WTC11 (cell line): ENCODE results near the gene ZNF609. TPM values are rescaled to one million over a fixed set of nuclear protein-coding genes. Genes with fewer than 3 reads are reported as not detected.

ENCODE experiments used
- ATAC-seq: fragments of 200-7000 bp; cut with Tn5 transposase; 2 replicates; pipeline ENCODE4 v1.10.0; 2021; ENCODE audit warnings: mild to moderate bottlenecking, moderate library complexity
- CTCF ChIA-PET: fragments of 300-600 bp; sonication (Branson Sonifier 250); formaldehyde crosslinking; loops from one replicate; lab custom pipeline; 2021; ENCODE audit warnings: antibody characterized with exemption; lab: Charles Lee
- POLR2A ChIA-PET: fragments of 350-600 bp; sonication (Branson Sonifier 250); formaldehyde crosslinking; loops from one replicate; lab custom pipeline; 2021; ENCODE audit warnings: antibody characterized with exemption; lab: Charles Lee
- DNase-seq: peaks from one replicate; pipeline ENCODE4 v3.0.0; 2021; ENCODE audit warnings: low spot score
- H3K27ac Mint-ChIP-seq: 2 replicates; pipeline ENCODE4 v1.8.0; 2021; ENCODE audit warnings: mixed read lengths
- H3K27me3 Mint-ChIP-seq: 2 replicates; pipeline ENCODE4 v1.8.0; 2021; ENCODE audit warnings: low read depth, mild to moderate bottlenecking, moderate library complexity, mixed read lengths
- H3K36me3 Mint-ChIP-seq: 2 replicates; pipeline ENCODE4 v1.8.0; 2021; ENCODE audit warnings: mixed read lengths
- H3K4me1 Mint-ChIP-seq: 2 replicates; pipeline ENCODE4 v1.8.0; 2022; ENCODE audit warnings: mixed read lengths
- H3K4me3 Mint-ChIP-seq: 2 replicates; pipeline ENCODE4 v1.8.0; 2021; ENCODE audit warnings: mild to moderate bottlenecking, moderate library complexity, mixed read lengths
- H3K9me3 Mint-ChIP-seq: 2 replicates; pipeline ENCODE4 v1.8.0; 2021; ENCODE audit warnings: mixed read lengths
- ATF1 ChIP-seq: sonication (generic); formaldehyde crosslinking; IDR thresholded peaks from 2 replicates; pipeline ENCODE4 v1.8.1; 2023; ENCODE audit warnings: mild to moderate bottlenecking, moderate library complexity, missing genetic modification reagents
- MXD4 ChIP-seq: fragments of 250-450 bp; sonication (Bioruptor Pico); IDR thresholded peaks from 2 replicates; pipeline ENCODE4 v1.8.0; 2021; ENCODE audit warnings: mild to moderate bottlenecking, moderate library complexity, borderline replicate concordance
- RELA ChIP-seq: sonication (generic); formaldehyde crosslinking; IDR thresholded peaks from 2 replicates; pipeline ENCODE4 v1.8.1; 2022; ENCODE audit warnings: missing genetic modification reagents, mild to moderate bottlenecking, borderline replicate concordance
- TCF7 ChIP-seq: sonication (generic); formaldehyde crosslinking; IDR thresholded peaks from 2 replicates; pipeline ENCODE4 v1.8.0; 2022; ENCODE audit warnings: mild to moderate bottlenecking, low read depth, missing genetic modification reagents, moderate library complexity
- ZNF219 ChIP-seq: sonication (generic); formaldehyde crosslinking; IDR thresholded peaks from 2 replicates; pipeline ENCODE4 v1.8.0; 2023; ENCODE audit warnings: missing genetic modification reagents, mild to moderate bottlenecking, borderline replicate concordance
- total RNA-seq: library from RNA; stranded (reverse); gene quantifications from 3 replicates; pipeline ENCODE4 v1.2.3, GENCODE V29; 2021
- TF ChIP-seq, protein P1 (sequence below): fragments of 250-450 bp; sonication (Bioruptor Pico); conservative IDR thresholded peaks from 2 replicates; pipeline ENCODE4 v1.9.0; 2021; ENCODE audit warnings: mild to moderate bottlenecking
- TF ChIP-seq, protein P2 (sequence below): fragments of 250-450 bp; sonication (Bioruptor Pico); IDR thresholded peaks from 2 replicates; pipeline ENCODE4 v1.8.0; 2021; ENCODE audit warnings: mild to moderate bottlenecking
- TF ChIP-seq, protein P3 (sequence below): sonication (generic); formaldehyde crosslinking; IDR thresholded peaks from 2 replicates; pipeline ENCODE4 v1.8.0; 2023; ENCODE audit warnings: mild to moderate bottlenecking, missing genetic modification reagents
- TF ChIP-seq, protein P4 (sequence below): sonication (generic); formaldehyde crosslinking; IDR thresholded peaks from 2 replicates; pipeline ENCODE4 v1.8.1; 2022; ENCODE audit warnings: missing genetic modification reagents, borderline replicate concordance
- TF ChIP-seq, protein P5 (sequence below): sonication (generic); formaldehyde crosslinking; IDR thresholded peaks from 2 replicates; pipeline ENCODE4 v1.8.1; 2022; ENCODE audit warnings: low read depth, missing genetic modification reagents, borderline replicate concordance
- TF ChIP-seq, protein P6 (sequence below): fragments of 250-450 bp; sonication (Bioruptor Pico); IDR thresholded peaks from 2 replicates; pipeline ENCODE4 v1.9.0; 2021; ENCODE audit warnings: mild to moderate bottlenecking
- TF ChIP-seq, protein P7 (sequence below): sonication (generic); formaldehyde crosslinking; IDR thresholded peaks from 2 replicates; pipeline ENCODE4 v1.8.1; 2023; ENCODE audit warnings: mild to moderate bottlenecking, missing genetic modification reagents, moderate library complexity
- TF ChIP-seq, protein P8 (sequence below): sonication (generic); formaldehyde crosslinking; IDR thresholded peaks from 2 replicates; pipeline ENCODE4 v1.8.1; 2022; ENCODE audit warnings: mild to moderate bottlenecking, moderate library complexity, missing genetic modification reagents

Gene ZNF609
- total RNA-seq, 1 experiment from 2014 or later, result 47.4 TPM

DNA sequence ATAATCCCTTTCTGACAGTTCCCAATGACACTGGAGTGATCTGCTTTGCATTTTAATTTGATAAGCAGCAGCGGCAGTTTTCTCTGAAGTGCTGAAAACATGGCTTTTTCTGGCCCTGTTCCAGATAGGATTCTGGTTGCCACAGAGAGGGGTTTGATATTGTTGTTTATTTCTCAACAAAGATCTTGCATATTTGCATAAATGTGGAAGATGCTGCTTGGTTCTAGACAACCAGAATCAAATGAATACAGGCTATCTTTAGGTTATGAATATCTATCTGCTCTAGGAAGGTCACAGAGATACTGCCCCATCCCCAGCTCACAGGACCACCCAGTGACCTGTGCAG is 137.1 kb downstream of the ZNF609 start:
- ATAC-seq (no peak), DNase-seq (no peak)
- H3K27me3 Mint-ChIP-seq, result no peaks in the 10 kb centered on the region
- H3K4me1 Mint-ChIP-seq, result peaks cover 41% of the 10 kb centered on the region
- ChIA-PET POLR2A (no interaction called here), CTCF (interaction anchor here (0.7 to 0.8 kb wide), 2 partner anchors 10 to 84 kb away, joined by 3 read pairs; no protein-coding TSS in a partner anchor)
- no peak overlapping the region for H3K27ac Mint-ChIP-seq
- no peaks in the 10 kb centered on the region for H3K9me3 Mint-ChIP-seq
- H3K4me3 Mint-ChIP-seq, result no peak overlapping the region
- TF ChIP-seq TCF7 (CRISPR knock-in tag), result no peak
- TF ChIP-seq, protein P1, sequence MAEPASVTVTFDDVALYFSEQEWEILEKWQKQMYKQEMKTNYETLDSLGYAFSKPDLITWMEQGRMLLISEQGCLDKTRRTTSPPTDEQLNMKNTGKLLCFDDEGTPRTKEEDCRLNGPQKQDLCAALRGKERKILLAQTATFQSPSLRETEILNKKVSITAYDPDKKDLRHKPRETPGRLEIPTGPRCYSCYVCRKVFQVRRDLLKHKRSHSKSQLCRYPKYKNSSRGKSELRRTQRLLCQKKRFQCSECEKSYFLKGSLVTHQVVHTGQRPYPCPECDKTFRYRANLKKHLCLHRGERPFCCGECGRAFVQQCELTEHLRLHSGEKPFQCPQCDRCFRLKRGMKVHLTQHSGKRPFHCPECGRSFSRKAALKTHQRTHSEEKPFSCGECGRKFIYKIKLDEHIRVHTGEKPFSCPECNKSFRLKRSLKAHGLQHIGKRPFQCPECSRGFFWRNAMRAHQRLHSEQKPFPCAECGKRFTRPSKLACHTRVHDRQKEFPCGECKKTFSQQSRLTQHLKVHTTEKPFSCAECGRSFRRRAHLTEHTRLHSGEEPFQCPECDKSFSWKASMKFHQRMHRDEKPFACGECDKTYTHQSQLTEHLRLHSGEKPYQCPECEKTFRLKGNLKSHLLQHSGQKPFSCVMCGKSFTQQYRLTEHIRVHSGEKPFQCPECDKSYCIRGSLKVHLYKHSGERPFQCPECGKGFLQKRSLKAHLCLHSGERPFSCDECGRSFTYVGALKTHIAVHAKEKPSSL (CRISPR knock-in tag), result no peak
- TF ChIP-seq, protein P2, sequence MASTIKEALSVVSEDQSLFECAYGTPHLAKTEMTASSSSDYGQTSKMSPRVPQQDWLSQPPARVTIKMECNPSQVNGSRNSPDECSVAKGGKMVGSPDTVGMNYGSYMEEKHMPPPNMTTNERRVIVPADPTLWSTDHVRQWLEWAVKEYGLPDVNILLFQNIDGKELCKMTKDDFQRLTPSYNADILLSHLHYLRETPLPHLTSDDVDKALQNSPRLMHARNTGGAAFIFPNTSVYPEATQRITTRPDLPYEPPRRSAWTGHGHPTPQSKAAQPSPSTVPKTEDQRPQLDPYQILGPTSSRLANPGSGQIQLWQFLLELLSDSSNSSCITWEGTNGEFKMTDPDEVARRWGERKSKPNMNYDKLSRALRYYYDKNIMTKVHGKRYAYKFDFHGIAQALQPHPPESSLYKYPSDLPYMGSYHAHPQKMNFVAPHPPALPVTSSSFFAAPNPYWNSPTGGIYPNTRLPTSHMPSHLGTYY (CRISPR knock-in tag), result no peak
- TF ChIP-seq MXD4, result no peak
- TF ChIP-seq, protein P3, sequence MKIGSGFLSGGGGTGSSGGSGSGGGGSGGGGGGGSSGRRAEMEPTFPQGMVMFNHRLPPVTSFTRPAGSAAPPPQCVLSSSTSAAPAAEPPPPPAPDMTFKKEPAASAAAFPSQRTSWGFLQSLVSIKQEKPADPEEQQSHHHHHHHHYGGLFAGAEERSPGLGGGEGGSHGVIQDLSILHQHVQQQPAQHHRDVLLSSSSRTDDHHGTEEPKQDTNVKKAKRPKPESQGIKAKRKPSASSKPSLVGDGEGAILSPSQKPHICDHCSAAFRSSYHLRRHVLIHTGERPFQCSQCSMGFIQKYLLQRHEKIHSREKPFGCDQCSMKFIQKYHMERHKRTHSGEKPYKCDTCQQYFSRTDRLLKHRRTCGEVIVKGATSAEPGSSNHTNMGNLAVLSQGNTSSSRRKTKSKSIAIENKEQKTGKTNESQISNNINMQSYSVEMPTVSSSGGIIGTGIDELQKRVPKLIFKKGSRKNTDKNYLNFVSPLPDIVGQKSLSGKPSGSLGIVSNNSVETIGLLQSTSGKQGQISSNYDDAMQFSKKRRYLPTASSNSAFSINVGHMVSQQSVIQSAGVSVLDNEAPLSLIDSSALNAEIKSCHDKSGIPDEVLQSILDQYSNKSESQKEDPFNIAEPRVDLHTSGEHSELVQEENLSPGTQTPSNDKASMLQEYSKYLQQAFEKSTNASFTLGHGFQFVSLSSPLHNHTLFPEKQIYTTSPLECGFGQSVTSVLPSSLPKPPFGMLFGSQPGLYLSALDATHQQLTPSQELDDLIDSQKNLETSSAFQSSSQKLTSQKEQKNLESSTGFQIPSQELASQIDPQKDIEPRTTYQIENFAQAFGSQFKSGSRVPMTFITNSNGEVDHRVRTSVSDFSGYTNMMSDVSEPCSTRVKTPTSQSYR (CRISPR knock-in tag), result no peak
- TF ChIP-seq, protein P4, sequence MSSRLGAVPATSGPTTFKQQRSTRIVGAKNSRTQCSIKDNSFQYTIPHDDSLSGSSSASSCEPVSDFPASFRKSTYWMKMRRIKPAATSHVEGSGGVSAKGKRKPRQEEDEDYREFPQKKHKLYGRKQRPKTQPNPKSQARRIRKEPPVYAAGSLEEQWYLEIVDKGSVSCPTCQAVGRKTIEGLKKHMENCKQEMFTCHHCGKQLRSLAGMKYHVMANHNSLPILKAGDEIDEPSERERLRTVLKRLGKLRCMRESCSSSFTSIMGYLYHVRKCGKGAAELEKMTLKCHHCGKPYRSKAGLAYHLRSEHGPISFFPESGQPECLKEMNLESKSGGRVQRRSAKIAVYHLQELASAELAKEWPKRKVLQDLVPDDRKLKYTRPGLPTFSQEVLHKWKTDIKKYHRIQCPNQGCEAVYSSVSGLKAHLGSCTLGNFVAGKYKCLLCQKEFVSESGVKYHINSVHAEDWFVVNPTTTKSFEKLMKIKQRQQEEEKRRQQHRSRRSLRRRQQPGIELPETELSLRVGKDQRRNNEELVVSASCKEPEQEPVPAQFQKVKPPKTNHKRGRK (CRISPR knock-in tag), result no peak
- no peak for TF ChIP-seq ATF1
- TF ChIP-seq, protein P5, sequence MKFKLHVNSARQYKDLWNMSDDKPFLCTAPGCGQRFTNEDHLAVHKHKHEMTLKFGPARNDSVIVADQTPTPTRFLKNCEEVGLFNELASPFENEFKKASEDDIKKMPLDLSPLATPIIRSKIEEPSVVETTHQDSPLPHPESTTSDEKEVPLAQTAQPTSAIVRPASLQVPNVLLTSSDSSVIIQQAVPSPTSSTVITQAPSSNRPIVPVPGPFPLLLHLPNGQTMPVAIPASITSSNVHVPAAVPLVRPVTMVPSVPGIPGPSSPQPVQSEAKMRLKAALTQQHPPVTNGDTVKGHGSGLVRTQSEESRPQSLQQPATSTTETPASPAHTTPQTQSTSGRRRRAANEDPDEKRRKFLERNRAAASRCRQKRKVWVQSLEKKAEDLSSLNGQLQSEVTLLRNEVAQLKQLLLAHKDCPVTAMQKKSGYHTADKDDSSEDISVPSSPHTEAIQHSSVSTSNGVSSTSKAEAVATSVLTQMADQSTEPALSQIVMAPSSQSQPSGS (CRISPR knock-in tag), result no peak
- TF ChIP-seq RELA (CRISPR knock-in tag), result no peak
- TF ChIP-seq, protein P6, sequence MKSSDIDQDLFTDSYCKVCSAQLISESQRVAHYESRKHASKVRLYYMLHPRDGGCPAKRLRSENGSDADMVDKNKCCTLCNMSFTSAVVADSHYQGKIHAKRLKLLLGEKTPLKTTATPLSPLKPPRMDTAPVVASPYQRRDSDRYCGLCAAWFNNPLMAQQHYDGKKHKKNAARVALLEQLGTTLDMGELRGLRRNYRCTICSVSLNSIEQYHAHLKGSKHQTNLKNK, result no peak
- H3K36me3 Mint-ChIP-seq, result no peaks in the 10 kb centered on the region

DNA sequence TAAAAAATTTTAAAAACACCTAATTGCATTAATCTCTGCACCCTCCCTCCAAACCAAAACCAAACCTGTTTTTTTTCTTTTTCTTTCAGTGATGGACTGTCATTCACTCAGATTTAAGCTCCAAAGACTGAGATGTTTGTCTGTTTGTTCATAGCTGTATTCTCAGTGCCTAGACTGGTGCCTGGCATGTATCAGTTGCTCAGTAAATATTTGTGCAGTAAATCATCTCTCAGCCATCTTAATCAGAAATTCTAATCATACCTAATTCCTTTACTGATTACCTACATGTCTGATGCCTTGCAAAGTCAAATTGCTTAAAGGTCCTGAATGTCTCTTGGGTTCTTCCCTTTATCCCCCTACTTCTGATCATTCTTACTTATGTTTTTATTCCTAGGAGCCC is 138.8 kb downstream of the ZNF609 start:
- Mint-ChIP-seq H3K4me1 (peaks cover 45% of the 10 kb centered on the region), H3K36me3 (no peaks in the 10 kb centered on the region), H3K27ac (peak overlapping the region; percentile 47; the same call in 1 of the 2 replicates), H3K9me3 (no peaks in the 10 kb centered on the region), H3K4me3 (no peak overlapping the region), H3K27me3 (no peaks in the 10 kb centered on the region)
- DNase-seq, result no peak
- TF ChIP-seq RELA (CRISPR knock-in tag), result no peak
- TF ChIP-seq, protein P7, sequence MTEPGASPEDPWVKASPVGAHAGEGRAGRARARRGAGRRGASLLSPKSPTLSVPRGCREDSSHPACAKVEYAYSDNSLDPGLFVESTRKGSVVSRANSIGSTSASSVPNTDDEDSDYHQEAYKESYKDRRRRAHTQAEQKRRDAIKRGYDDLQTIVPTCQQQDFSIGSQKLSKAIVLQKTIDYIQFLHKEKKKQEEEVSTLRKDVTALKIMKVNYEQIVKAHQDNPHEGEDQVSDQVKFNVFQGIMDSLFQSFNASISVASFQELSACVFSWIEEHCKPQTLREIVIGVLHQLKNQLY, result no peak
- TF ChIP-seq ZNF219 (CRISPR knock-in tag), result no peak
- TF ChIP-seq, protein P8, sequence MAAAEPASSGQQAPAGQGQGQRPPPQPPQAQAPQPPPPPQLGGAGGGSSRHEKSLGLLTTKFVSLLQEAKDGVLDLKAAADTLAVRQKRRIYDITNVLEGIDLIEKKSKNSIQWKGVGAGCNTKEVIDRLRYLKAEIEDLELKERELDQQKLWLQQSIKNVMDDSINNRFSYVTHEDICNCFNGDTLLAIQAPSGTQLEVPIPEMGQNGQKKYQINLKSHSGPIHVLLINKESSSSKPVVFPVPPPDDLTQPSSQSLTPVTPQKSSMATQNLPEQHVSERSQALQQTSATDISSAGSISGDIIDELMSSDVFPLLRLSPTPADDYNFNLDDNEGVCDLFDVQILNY (CRISPR knock-in tag), result no peak
- ATAC-seq, result no peak
- CTCF ChIA-PET, result no interaction called here
- POLR2A ChIA-PET, result no interaction called here
